IMR-90 (cell line): ENCODE results near the gene ZNF219. TPM values are rescaled to one million over a fixed set of nuclear protein-coding genes. Genes with fewer than 3 reads are reported as not detected.

Experiments
- ATAC-seq: fragments of 200-7000 bp; cut with Tn5 transposase; 2 replicates; pipeline ENCODE4 v1.9.1; 2020; ENCODE audit warnings: low read depth, mild to moderate bottlenecking, moderate library complexity
- BruUV-seq: library from RNA; stranded (reverse); fragments of 400-500 nt; replicated peaks from 2 replicates; lab custom pipeline; 2021; lab: Mats Ljungman, UMichigan
- CTCF ChIA-PET: fragments of 300-600 bp; formaldehyde crosslinking; extraction: SDS; loops from one replicate; lab custom pipeline; 2021; ENCODE audit warnings: antibody characterized with exemption; lab: Yijun Ruan, JAX
- POLR2A ChIA-PET: fragments of 300-600 bp; sonication (Branson Sonifier 250); formaldehyde crosslinking; loops from one replicate; lab custom pipeline; 2022; ENCODE audit warnings: antibody characterized with exemption; ENCODE audit not compliant: unreplicated experiment; lab: Charles Lee
- DNase-seq: peaks from one replicate; pipeline ENCODE4 v3.0.0; 2013
- H2AFZ ChIP-seq: replicated peaks from 2 replicates; pipeline ENCODE3; 2013; ENCODE audit warnings: low read length, mild to moderate bottlenecking; ENCODE audit not compliant: poor library complexity
- H2AK5ac ChIP-seq: 2 replicates; pipeline ENCODE4 v1.6.1; 2013; ENCODE audit warnings: low read depth, low read length, inconsistent platforms
- H2AK9ac ChIP-seq: replicated peaks from 2 replicates; pipeline ENCODE3; 2013; ENCODE audit warnings: mild to moderate bottlenecking, low read depth, low read length, moderate library complexity; ENCODE audit not compliant: poor library complexity
- H2BK120ac ChIP-seq: 2 replicates; pipeline ENCODE4 v1.6.1; 2013; ENCODE audit warnings: low read depth, low read length, inconsistent platforms
- H2BK15ac ChIP-seq: 3 replicates; pipeline ENCODE4 v1.6.1; 2013; ENCODE audit warnings: low read depth, low read length, inconsistent platforms
- H2BK20ac ChIP-seq: 2 replicates; pipeline ENCODE4 v1.6.1; 2013; ENCODE audit warnings: low read depth, mild to moderate bottlenecking, inconsistent platforms, low read length, moderate library complexity
- H2BK5ac ChIP-seq: 2 replicates; pipeline ENCODE4 v1.6.1; 2013; ENCODE audit warnings: mild to moderate bottlenecking, low read depth, low read length, inconsistent platforms; ENCODE audit not compliant: poor library complexity, severe bottlenecking
- H3K14ac ChIP-seq: replicated peaks from 2 replicates; pipeline ENCODE4 v1.6.1; 2013; ENCODE audit warnings: low read depth, low read length, inconsistent platforms
- H3K18ac ChIP-seq: 2 replicates; pipeline ENCODE4 v1.6.1; 2013; ENCODE audit warnings: low read depth, low read length, control low read depth
- H3K23ac ChIP-seq: 2 replicates; pipeline ENCODE4 v1.6.1; 2013; ENCODE audit warnings: low read depth, low read length, inconsistent platforms
- H3K27ac ChIP-seq: 2 replicates; pipeline ENCODE4 v1.5.1; 2013; ENCODE audit warnings: mild to moderate bottlenecking, control low read depth, low read length; ENCODE audit not compliant: insufficient read depth
- H3K27me3 ChIP-seq: 2 replicates; pipeline ENCODE4 v1.6.1; 2013; ENCODE audit warnings: low read length; ENCODE audit not compliant: control insufficient read depth, insufficient read depth
- H3K36me3 ChIP-seq: 2 replicates; pipeline ENCODE4 v1.6.1; 2013; ENCODE audit warnings: low read length, mixed read lengths; ENCODE audit not compliant: control insufficient read depth, insufficient read depth
- H3K4ac ChIP-seq: 2 replicates; pipeline ENCODE4 v1.6.1; 2013; ENCODE audit warnings: low read depth, low read length, inconsistent platforms
- H3K4me1 ChIP-seq: 2 replicates; pipeline ENCODE4 v1.6.1; 2013; ENCODE audit warnings: low read length, mixed read lengths; ENCODE audit not compliant: control insufficient read depth, insufficient read depth
- H3K4me2 ChIP-seq: 2 replicates; pipeline ENCODE4 v1.6.1; 2013; ENCODE audit warnings: low read depth, mild to moderate bottlenecking, control low read depth, low read length, moderate library complexity
- H3K4me3 ChIP-seq: 2 replicates; pipeline ENCODE4 v1.5.1; 2013; ENCODE audit warnings: low read depth, mild to moderate bottlenecking, control low read depth, low read length, moderate library complexity; ENCODE audit not compliant: insufficient read depth
- H3K56ac ChIP-seq: 2 replicates; pipeline ENCODE4 v1.6.1; 2013; ENCODE audit warnings: low read length, inconsistent platforms; ENCODE audit not compliant: insufficient read depth; ENCODE audit errors: extremely low read depth
- H3K79me1 ChIP-seq, 2 experiments: 2 replicates each; pipeline ENCODE4 v1.6.1; 2013; ENCODE audit warnings: low read length in 2 of 2, inconsistent platforms in 1 of 2, low read depth in 1 of 2
- H3K9ac ChIP-seq: 2 replicates; pipeline ENCODE4 v1.6.1; 2013; ENCODE audit warnings: low read depth, low read length, control low read depth
- H3K9me1 ChIP-seq: 2 replicates; pipeline ENCODE4 v1.6.1; 2013; ENCODE audit warnings: low read length, inconsistent platforms; ENCODE audit not compliant: insufficient read depth
- H3K9me3 ChIP-seq: 2 replicates; pipeline ENCODE4 v1.6.1; 2013; ENCODE audit warnings: low read length; ENCODE audit not compliant: control insufficient read depth, insufficient read depth
- H4K20me1 ChIP-seq: 2 replicates; pipeline ENCODE4 v1.6.1; 2013; ENCODE audit warnings: low read length, inconsistent platforms; ENCODE audit not compliant: insufficient read depth
- H4K5ac ChIP-seq: 2 replicates; pipeline ENCODE4 v1.6.1; 2013; ENCODE audit warnings: mild to moderate bottlenecking, low read depth, low read length, control low read depth
- H4K8ac ChIP-seq, 2 experiments: 2 replicates each; pipeline ENCODE4 v1.6.1; 2013; ENCODE audit warnings: low read depth in 2 of 2, low read length in 2 of 2, control low read depth in 1 of 2, inconsistent platforms in 1 of 2
- H4K91ac ChIP-seq: 2 replicates; pipeline ENCODE4 v1.6.1; 2013; ENCODE audit warnings: low read depth, low read length, inconsistent platforms; ENCODE audit not compliant: insufficient read depth
- MXI1 ChIP-seq: IDR thresholded peaks from 2 replicates; pipeline ENCODE4 v1.6.1; 2012; ENCODE audit warnings: low read depth, mild to moderate bottlenecking, low read length, moderate library complexity, borderline replicate concordance
- RFX5 ChIP-seq: IDR thresholded peaks from 2 replicates; pipeline ENCODE4 v1.8.0; 2012; ENCODE audit warnings: low read depth, mild to moderate bottlenecking, low read length, moderate library complexity
- SMC3 ChIP-seq: fragments of 150-350 bp; IDR thresholded peaks from 2 replicates; pipeline ENCODE4 v1.6.1; 2016; ENCODE audit warnings: low read depth, mild to moderate bottlenecking, antibody characterized with exemption, low read length, moderate library complexity
- WGBS, 2 experiments: methylation state at CpG; one replicate each; pipeline versions ENCODE4 v1.1.5 to v1.1.7; 2013; ENCODE audit warnings: missing lambda C conversion rate in 2 of 2; ENCODE audit not compliant: insufficient read length in 1 of 2; ENCODE audit errors: extremely low coverage in 2 of 2; 5-methylcytosine and 5-hydroxymethylcytosine counted together
- dilution Hi-C: fragments of 300-500 bp; cut with HindIII; formaldehyde crosslinking; loops from one replicate; pipeline ENCODE4 v1.14.3; 2018; ENCODE audit warnings: low sequenced_read_pairs; ENCODE audit not compliant: unreplicated experiment
- in situ Hi-C: fragments of 300-500 bp; cut with MboI; formaldehyde crosslinking; loops from 3 replicates; pipeline ENCODE4 v1.14.3; 2019; ENCODE audit warnings: low sequenced_read_pairs, inconsistent platforms, mixed read lengths
- intact Hi-C: fragments of 100-400 bp; cut with micrococcal nuclease; formaldehyde crosslinking; loops from 2 replicates; pipeline ENCODE4 v1.10.0; 2022
- polyA plus RNA-seq, 3 experiments: library from polyadenylated mRNA; depleted of rRNA; stranded (reverse); fragments of >200 nt; gene quantifications; 2 replicates each; pipeline ENCODE4 v1.2.3, GENCODE V29; 2012; ENCODE audit warnings: low replicate concordance in 1 of 3
- total RNA-seq: library from RNA; depleted of rRNA; stranded (reverse); fragments of >200 nt; gene quantifications from 2 replicates; pipeline ENCODE4 v1.2.3, GENCODE V29; 2012
- TF ChIP-seq, protein P1 (sequence below): conservative IDR thresholded peaks from 2 replicates; pipeline ENCODE4 v1.5.1; 2012; ENCODE audit warnings: mild to moderate bottlenecking, low read depth, low read length, improper control_type of control experiment

The ZNF219 gene
- total and polyA plus RNA-seq, 2 of the 4 experiments (the other 2 are of a cell fraction), result 0.90 to 3.8 TPM

DNA sequence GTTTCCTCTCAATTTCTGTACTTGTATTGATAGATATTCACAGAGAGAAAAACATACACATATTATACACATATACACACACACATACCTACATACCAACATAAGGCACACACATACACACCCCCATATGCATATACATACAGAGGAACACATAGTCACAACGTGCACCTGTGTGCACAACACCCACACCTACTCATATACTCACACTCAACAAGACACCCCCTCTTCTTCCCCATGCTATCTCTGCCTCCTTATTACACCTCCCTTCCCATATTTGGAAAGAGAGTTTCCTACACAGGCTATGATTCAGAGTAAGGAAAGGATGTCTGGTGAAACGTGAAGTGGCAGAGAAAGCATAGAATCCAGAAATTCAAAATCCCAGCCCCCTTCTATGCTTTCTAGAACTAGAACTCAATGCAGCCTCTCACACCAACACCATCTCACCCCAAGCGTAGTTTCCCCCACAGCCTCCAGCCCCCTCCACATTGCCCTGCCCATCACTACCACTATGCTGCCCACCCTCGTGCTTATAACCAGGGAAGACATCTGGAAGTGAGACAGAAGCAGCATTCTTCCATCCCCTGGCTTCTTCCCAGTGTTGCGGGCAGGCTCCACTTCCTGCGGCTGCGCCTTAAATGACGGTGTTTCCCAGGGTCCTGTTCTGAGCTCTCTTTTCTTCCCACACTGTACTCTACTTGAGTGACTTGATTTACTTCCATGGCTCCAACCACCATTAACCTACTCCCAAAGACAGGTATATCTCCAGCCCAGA lies 38.4 kb downstream of the ZNF219 start:
- intact Hi-C loops, result no loop called here
- no peak overlapping the region for H2BK15ac ChIP-seq
- peaks cover 5% of the 10 kb centered on the region; the same call in 1 of the 2 replicates for H3K9me1 ChIP-seq
- no peak for ATAC-seq
- H2AFZ ChIP-seq, result no peak overlapping the region
- H3K4ac ChIP-seq, result no peak overlapping the region
- no peaks in the 10 kb centered on the region for H3K36me3 ChIP-seq
- CTCF ChIA-PET, result no interaction called here
- no peaks in the 10 kb centered on the region for H4K20me1 ChIP-seq
- H3K27me3 ChIP-seq, result no peaks in the 10 kb centered on the region
- no peaks in the 10 kb centered on the region for H3K79me1 ChIP-seq
- no peak overlapping the region for H3K27ac ChIP-seq
- no peak overlapping the region for H3K18ac ChIP-seq
- no peak overlapping the region for H2BK120ac ChIP-seq
- no peak overlapping the region for H3K56ac ChIP-seq
- no peak overlapping the region for H4K8ac ChIP-seq
- H2AK5ac ChIP-seq, result no peak overlapping the region
- H3K23ac ChIP-seq, result no peak overlapping the region
- no peaks in the 10 kb centered on the region for H3K4me1 ChIP-seq
- dilution Hi-C loops, result no loop called here
- no peak overlapping the region for H4K5ac ChIP-seq
- WGBS, 2 experiments, result 52% methylated on average over 2 of the region's 8 CpGs; no CpG with 5 or more reads in 1 of the 2 experiments
- no peak overlapping the region for H3K9ac ChIP-seq
- TF ChIP-seq RFX5 (no peak), MXI1 (no peak), SMC3 (no peak)
- TF ChIP-seq, protein P1, sequence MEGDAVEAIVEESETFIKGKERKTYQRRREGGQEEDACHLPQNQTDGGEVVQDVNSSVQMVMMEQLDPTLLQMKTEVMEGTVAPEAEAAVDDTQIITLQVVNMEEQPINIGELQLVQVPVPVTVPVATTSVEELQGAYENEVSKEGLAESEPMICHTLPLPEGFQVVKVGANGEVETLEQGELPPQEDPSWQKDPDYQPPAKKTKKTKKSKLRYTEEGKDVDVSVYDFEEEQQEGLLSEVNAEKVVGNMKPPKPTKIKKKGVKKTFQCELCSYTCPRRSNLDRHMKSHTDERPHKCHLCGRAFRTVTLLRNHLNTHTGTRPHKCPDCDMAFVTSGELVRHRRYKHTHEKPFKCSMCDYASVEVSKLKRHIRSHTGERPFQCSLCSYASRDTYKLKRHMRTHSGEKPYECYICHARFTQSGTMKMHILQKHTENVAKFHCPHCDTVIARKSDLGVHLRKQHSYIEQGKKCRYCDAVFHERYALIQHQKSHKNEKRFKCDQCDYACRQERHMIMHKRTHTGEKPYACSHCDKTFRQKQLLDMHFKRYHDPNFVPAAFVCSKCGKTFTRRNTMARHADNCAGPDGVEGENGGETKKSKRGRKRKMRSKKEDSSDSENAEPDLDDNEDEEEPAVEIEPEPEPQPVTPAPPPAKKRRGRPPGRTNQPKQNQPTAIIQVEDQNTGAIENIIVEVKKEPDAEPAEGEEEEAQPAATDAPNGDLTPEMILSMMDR, result no peak
- no peak overlapping the region for H3K14ac ChIP-seq
- no peak for DNase-seq
- no peak overlapping the region for H2BK20ac ChIP-seq
- H2BK5ac ChIP-seq, result no peak overlapping the region
- H3K9me3 ChIP-seq, result no peaks in the 10 kb centered on the region
- BruUV-seq, result no TSS peak
- POLR2A ChIA-PET, result no interaction called here
- no peak overlapping the region for H4K91ac ChIP-seq
- H3K4me2 ChIP-seq, result no peak overlapping the region
- no peak overlapping the region for H2AK9ac ChIP-seq
- in situ Hi-C loops, result no loop called here
- H3K4me3 ChIP-seq, result no peak overlapping the region
